NCI-H2107 (cell line): ENCODE measurements around the gene SBNO2.

Experiments used
- DNase-seq: peaks from one replicate; lab custom pipeline; 2025; lab: John Stamatoyannopoulos, UW

Gene SBNO2

GRCh38 chr19:1105008-1105872 is 68.8 kb downstream of the SBNO2 start:
- no peak for DNase-seq

DNA sequence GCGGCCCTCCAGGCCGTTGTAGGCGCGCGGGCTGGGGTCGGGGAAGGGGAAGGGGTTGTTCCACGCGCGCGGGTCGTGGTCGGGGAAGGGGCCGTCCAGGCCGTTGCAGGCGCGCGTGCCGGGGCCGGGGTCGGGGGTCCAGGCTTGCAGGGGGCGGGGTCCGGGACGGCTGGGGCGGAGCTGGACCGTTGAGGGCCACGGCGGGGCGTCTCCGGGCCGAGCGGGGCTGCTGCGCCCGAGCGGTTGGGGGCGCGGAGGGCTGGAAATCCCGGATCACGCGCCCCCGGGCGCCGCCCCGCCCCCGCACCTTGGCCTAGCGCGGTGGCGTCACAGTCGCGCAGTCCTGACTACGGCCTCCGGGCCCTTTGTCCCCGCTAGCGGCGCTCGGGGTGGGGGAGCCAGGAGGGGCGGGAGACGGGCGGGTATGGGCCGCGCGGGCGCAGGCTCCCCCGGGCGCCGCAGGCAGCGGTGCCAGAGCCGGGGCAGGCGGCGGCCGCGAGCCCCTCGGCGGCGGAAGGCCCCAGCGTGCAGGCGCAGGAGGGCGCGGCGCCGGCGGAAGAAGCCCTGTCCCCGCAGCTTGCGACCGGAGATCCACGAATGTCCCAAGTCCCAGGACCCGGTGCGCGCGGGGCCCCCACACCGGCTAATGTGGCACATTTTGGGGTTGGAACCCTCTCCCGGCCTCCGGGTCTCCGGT is 69.6 kb downstream of the SBNO2 start:
- peak; percentile 54 for DNase-seq

GRCh38 chr19:1103708-1104310 is 70.3 kb downstream of the SBNO2 start, which contains the start of gene GPX4:
Gene GPX4 (plus strand): TSS chr19:1103994. CDS start chr19:1104044, 50 bp downstream.
- DNase-seq, result peak; percentile 99

- no peak for DNase-seq
Observed at GRCh38 chr19:1103132-1103707, 70.8 kb downstream of the SBNO2 start.

GRCh38 chr19:1102407-1103131 is 71.5 kb downstream of the SBNO2 start:
- DNase-seq, result no peak

DNA sequence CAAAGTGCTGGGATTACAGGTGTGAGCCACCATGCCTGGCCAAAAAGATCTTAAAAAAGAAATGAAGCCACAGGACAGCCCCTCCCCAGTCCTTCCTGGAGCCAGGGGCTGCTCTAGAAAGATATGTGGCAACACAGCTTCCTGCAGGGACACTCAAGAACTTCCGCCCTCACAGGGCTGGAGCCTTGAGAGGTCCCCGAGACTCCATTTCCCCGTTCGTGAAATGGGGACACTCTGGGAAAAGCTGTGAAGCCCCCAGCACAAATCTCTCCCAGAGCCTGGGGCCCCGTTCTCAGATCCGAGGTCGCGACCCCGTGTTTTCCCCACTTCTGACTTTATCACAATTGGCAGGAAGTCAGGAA is 72.8 kb downstream of the SBNO2 start:
- DNase-seq, result no peak

DNA sequence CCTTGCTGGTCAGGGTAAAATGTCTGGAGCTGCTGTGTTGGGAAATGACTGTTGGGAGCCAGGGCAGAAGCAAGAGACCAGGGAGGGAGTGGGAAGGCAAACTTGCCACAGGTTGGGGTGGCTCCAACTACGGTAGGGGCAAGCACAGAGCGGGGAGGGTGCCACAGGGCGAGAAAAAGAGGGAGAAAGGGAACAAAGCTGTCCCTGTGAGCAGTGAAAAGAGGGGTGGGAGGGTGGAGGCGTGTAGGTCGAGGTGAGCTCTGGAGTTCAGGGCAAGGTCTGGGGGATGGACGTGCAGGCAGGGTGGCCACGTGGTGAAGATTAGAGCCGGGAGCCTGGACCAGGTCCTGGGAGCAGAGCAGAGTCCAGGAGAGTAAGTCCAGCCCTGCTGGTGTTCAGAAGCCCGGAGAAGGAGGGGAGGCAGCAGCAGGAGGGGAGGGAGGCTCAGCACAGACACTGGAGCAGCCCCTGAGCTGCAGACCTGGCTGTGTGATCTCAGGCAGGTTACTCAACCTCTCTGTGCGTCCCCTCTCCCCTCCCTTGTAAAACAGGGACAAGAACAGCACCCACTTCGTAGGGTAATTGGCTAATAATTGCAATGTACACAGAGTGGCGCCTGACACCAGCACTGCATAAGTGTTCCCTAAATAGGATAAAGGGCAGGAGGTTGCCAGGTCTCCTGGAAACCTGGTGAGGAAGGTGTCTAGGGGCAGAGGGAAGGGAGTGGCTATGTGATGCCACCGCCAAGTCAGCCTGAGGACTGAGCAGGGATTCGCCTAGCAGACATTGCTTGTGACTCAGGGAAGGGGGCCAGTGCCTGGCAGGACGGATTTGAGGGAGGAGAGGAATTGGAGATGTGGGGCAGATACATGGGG is 75.7 kb downstream of the SBNO2 start:
- DNase-seq, result no peak

- no peak for DNase-seq
Observed at GRCh38 chr19:1097810-1098176, 76.3 kb downstream of the SBNO2 start.

DNA sequence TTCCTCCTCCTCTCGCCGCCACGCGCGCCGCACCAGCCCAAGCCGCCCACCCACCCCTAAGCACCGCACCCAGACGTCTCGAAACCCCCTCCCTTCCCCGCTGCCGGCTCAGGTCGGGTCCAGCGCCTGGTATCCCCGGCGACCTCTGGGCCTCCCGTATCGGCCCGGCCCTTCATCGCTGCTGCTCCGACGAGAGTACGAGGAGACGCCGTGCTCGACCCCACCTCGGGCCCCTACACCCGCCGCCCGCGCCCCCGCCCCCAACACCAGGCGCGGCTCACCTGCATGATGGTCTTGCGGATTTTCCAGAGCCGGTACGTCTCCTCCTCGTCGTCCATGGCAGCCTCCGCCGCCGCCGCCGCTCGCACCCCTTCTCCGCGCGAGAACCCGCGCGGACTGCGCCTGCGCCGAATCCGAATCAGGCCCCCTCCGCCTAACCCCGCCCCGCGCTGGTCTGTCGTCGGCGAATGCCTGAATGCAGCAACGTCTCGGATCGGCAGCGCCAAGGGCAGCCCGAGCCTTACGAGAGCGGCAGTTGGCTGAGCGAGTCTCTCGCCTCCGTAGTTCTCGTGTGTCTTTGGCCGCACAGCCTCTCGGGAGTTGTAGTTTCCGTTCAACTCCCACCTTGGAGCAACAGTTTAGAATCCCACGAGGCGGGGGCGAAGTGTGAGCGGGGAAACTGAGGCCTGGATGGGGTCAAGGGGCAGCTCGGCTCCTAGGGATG is 78.9 kb downstream of the SBNO2 start, which contains the start of gene POLR2E:
Gene POLR2E (minus strand): TSS at position 398 of the 724 bp plus-strand sequence. CDS start 60 bp downstream, at position 338.
- DNase-seq, result peak; percentile 93

DNA sequence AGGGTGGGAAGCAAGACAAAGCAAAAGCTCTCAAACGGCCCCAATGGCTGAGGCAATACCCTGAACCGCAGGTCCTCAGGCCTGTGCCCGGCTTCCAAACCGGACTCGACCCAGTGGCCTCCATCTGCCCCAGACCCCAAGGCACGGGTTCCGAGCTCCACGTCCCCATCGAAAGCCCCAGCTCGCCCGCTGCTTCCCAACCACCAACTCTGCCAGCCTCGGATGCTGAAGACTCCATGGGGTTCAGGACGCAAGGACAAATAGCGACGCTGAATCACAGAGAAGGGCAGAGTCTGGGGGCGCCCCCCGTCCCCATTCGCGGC is 79.5 kb downstream of the SBNO2 start:
- DNase-seq, result no peak

DNA sequence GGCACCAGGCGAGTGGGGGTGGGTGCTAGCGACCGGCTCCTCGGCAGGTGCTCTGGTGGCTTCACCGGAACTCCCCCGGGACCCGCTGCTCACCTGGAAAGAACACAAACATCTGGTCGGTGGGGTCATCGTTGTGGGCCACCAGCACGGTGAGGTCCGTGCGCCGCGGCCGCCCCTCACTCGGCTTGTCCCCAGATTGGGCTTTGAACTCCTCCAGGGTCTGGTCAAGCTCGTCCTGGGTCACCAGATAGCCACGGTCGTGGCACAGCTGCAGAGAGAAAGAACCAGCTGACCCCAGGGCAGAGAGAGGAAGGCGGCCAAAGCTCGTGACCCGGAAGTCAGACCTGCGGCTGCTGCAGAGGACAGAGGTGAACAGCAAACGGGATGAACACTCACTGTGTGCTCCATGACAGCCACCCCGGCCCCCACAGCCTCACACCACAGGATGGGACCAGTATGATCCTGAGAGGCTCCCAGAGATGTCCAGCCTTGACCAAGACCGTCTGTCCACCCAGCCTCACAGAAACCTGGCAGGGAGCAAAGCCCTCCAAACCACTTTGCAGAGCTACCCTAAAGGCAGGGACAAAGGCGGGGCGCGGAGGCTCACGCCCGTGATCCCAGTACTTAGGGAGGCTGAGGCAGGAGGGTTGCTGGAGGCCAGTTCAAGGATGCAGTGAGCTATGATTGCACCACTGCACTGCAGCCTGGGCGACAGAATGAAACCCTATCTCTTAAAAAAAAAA is 80.1 kb downstream of the SBNO2 start:
- DNase-seq, result no peak

- DNase-seq, result no peak
Observed at GRCh38 chr19:1093330-1093729, 80.7 kb downstream of the SBNO2 start.

GRCh38 chr19:1091544-1092175 is 82.4 kb downstream of the SBNO2 start:
- DNase-seq, result no peak

DNA sequence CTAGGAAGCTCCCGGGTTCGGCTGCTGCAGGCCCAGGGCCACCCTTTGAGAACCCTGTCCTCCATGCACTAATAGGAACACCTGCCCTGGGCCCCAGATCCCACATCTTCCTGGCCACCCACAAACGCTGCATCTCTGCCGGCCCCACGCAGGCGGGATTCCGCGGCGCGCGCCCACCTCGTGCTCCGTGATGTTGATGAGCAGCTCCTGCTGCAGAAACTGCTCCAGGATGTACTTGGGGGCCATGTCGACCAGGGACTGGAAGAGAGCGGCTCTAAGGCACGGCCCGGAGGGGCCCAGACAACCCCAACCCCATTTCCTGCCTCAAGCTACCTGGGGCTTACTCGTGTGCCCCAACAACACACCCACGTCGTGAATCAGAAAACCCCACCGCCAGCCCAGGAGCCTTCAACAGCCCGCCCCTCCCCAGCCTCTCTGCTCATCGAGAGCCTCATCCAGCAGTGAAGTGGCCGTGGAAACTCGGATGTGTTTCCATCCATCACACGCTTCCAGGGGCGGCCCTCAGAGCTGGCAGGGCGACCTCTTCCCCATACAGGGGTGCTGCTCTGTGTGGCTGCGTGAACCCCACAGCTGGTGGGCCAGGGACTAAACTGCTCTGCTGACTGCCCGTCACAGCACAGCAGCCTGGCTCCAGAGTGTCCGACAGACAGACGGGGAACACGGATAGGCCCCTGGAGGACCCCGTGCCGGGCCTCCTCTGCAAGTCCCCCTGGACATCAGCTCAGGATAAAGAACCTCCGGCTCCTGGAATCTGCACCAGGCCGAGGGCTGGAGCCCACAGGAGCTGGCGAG is 83.1 kb downstream of the SBNO2 start:
- no peak for DNase-seq

DNA sequence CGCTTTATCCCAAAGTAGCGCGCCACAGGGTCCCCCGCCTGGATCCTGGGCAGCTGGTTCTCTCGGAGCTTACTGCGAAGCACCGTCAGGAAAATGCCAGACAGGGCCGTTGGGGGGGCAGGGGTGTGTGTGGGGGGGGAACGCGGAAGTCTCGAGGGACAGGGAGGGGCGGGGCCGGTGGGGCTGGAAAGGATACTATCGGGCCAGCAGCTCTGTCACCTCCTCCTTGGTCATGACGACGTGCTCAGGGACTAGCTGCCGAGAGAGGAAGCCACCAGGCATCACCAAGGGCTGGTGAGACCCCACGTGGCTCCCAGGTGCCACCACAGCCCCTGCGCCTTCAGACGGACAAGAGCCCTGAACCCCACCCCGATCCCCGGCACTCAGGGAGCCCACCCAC is 84.2 kb downstream of the SBNO2 start:
- DNase-seq, result no peak

- no peak for DNase-seq
Observed at GRCh38 chr19:1089126-1089771, 84.8 kb downstream of the SBNO2 start.

- DNase-seq, result no peak
Observed at GRCh38 chr19:1088416-1089010, 85.6 kb downstream of the SBNO2 start.
